ENCODE measurements around the gene ASB11.

DNA sequence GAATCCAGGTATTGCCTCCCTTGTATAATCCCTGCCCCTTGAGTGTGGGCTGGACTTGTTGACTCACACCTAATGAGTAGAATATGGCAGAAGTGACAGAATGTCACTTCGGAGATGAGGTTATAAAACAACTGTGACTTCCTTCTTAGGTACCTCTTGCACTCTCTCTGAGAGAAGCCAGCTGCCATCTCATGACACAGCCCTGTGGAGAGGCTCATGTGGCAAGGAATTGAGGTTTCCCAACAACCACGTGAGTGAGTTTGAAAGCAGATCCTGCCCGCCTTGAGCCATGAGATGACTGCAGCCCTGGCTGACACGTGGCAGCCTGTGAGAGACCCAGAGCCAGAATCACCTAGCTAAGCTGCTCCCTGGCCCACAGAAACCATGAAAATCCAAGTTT lies 13.5 kb downstream of the ASB11 start:
- TF ChIP-seq SPI1 (IDR thresholded peaks at IDR 0.05; ENCODE audit: low read depth, low read length) = no peak
- no peak for TF ChIP-seq POLR2A (IDR thresholded peaks at IDR 0.05; ENCODE audit: low read depth, low read length)
- no peak for TF ChIP-seq TAF1 (IDR thresholded peaks at IDR 0.05; ENCODE audit: low read depth, low read length)
- TF ChIP-seq POLR2AphosphoS5 (IDR thresholded peaks at IDR 0.05; ENCODE audit: low read depth, low read length) = no peak
- TF ChIP-seq PAX5 (IDR thresholded peaks at IDR 0.05; ENCODE audit: insufficient read depth, low read length, severe bottlenecking) = no peak
- no peak for TF ChIP-seq POU2F2 (IDR thresholded peaks at IDR 0.05; ENCODE audit: low read depth, low read length)
